ENCODE measurements around the gene TRAK1.

The TRAK1 gene

DNA sequence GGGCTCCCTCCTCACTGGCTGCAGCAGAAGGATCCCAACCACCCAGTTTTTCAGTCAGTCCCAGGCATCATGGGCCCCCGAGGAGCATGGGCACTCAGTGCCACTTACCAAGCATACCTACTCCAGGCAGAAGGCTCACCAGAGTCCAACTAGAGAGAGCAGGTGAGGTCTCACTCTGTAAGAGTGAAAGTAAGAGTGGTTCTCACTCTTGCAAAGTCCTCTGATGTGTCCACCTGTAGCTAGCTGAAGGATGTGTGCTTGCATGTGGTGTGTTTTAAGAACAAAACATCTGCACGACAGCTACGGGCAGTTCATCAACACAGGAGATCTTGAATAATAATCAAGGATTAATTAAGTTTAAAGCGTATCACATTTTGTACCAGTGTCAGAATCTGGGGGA lies 125.1 kb downstream of the TRAK1 start:
- no peak for DNase-seq

DNA sequence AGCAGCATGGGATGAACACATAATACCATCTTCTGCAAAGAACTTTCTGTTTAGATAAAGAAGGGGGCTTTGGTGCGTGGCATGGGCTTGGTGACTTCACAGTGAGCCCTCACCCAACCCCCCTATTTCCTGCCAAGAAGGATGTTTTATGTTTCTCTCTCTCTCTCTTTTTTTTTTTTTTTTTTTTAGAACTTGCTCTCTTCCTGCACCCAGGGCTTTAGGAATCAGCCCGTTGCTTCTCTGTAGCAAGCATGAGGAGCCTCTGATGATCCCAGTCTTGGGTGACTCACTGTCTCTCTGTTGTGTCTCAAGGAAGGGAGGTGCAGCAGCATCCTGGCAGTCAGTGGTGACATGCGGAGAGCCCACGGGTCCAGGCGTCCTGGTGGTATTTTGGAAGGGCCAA lies 125.8 kb downstream of the TRAK1 start:
- DNase-seq = peak; percentile 73

DNA sequence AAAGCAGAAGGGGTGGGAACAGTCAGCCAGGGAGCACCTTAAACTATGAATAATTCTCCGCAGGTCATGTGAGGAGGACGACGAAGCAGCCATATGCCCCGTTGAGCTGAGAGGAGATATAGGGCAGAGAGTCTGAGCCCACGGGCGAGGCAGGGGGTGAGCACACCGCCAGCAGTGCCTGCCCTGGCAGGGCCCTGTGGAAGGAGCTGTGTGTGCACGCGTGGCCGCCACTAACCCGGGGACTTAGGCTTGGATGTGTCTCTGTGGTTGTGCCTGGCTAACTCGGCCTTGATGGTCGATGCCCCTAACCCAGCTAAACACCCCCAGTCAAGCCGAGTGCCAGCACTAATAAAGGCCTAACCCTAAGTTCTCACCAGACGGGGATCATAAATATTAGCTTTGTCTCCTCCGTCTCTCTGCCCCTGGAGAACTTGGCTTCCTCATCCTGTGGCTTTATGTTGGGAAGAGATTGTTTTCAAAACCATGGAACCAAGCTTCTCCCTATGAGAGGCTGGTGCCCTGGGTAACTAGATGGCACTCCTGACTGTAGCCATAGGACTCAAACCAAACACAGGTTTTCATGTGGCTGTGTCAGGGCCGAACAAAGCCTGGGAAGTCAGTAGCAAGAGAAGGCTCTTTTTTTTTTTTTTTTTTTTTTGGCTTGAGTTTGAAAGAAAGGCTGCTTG lies 129.4 kb downstream of the TRAK1 start:
- DNase-seq = no peak

DNA sequence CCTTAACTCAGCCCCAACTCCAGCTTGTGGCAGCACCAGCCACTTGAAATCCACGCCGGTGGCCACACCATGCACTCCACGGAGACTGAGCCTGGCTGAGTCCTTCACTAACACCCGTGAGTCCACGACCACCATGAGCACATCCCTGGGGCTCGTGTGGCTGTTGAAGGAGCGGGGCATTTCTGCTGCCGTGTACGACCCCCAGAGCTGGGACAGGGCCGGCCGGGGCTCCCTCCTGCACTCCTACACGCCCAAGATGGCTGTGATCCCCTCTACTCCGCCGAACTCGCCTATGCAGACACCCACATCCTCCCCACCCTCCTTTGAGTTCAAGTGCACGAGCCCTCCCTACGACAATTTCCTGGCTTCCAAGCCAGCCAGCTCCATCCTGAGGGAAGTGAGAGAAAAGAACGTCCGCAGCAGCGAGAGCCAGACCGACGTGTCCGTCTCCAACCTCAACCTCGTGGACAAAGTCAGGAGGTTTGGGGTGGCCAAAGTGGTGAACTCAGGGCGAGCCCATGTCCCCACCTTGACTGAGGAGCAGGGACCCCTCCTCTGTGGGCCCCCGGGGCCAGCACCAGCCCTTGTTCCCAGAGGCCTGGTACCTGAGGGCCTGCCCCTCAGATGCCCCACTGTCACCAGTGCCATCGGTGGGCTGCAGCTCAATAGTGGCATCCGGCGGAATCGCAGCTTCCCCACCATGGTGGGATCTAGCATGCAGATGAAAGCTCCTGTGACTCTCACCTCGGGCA lies 132.0 kb downstream of the TRAK1 start:
- DNase-seq = no peak

DNA sequence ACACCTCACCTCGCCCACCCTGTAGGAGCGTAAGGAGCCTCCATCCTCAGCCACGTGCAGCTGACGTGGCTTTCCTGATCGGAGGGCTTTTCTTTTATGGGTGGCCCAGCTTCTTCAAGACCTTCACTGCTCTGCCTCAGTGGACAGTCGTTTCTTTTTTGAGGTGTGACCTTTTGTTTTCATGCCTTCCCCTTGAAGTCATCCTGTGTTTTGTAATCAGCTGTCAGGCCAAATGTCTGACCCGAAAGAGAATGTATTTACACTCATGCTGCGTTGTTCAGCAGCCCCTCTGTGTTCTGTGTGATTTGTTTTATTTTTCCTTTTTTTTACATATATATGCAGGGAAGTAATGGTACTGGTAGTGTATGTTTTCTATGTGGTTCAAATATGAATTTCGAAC lies 133.0 kb downstream of the TRAK1 start:
- no peak for DNase-seq

DNA sequence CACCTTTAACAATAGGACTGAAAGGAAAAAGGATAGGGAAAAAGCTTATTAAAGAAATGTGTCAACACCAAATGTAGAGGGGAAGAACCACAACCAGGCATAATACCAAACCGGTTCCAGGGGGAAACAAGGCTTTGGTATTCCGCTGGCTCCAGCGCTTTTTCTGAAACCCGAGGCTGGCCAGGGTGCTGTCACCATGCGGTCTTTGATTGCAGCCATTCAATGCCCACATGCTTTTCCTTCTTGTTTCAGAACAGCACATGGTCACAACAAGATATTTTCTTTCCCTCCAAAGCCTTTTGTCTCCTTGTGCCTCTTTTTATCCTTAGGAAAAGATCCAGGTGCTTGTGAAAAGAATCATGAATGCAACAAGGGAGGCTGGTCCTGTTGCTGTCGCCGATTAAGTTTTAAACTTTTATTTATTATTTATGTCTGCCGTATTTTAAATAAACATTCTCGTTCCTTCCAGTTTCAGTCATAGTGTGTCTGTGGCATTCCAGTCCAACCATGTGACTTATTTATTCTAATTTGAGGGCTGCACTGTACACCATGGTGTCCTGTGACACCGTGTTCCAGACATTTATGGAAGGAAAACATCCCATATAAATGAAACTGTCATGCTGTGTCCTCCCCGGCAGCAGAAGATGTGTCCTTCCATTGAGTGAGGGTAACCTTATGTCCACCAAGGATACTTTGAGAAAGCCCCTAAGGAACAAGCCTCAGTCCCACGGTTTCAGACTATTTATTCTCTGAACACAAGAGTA lies 133.7 kb downstream of the TRAK1 start:
- DNase-seq = no peak

DNA sequence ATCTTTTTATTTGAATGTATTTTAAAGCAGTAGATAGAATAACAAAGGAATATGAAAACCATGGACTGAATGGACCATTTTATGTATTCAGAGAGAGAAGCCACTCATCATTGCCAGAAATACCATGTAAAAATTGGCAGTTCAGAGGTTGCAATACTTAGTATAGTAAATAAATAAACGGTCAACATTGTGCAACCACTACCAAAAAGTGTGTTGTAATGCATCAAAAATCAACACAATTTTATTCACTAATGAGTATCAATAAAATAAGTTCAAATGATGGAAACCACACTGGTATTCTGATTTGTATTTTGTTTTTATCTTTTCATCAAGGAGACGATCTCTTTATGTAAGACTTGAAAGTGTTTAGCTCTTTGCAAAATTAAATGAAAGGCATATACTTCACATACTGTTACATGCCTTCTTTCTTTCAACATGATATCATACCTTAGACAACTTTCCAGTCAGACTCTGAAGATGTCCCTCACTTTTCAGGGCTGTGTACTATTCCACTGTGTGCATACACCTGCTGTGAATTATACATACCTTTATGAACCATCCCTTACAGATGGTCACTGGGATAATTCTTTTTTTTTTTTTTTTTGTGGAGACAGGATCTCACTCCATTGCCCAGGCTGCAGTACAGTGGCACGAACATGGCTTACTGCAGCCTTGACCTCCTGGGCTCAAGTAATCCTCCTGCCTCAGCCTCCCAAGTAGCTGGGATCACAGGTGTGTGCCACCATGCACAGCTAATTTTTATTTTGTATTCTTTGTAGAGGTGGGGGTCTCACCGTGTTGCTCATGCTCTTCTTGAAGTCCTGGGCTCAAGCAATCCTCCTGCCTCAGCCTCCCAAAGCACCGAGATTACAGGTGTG lies 134.6 kb downstream of the TRAK1 start:
- DNase-seq = no peak

DNA sequence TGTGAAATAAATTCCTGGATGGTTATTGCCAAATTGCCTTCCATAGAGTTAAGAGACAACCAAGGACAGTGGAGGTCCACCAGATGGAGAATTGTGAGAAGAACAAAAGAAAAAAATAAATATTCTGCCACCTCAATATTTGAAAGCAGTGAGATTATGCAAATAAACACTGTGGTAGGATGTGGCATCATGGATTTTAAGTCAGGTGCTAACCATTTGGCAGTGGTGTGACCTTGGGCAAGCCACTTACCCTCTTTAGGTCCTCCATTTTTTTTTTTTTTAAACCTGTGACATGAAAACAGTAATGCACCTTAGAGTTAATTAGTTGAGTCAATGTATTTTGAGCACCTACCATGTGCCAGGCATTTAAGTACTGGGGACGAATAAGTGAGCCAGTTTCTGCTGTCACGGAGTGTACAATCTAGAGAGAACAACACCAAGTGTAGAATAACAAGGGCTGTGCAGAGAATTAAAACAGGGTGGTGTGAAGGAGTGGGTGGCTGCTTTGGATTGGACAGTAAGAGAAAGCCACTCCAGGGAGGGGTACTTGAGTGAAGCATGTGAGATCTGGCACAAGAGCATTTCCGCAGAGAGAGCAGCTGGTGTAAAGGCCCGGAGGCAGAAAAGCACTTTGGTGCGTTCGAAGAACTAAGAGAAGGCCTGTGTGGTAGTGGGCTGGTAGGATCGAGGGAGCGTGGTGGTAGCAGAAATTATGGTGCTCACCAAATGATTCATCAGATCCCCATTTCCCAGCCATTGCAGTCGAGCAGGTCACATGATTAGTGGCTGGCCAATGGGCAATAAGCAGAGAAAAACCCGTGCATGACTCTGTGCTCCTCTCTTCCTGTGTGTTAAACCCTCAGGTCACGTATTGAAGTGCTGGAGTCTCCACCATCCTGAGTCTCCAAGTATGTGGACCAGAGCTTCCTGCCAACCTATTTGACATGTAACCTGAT lies 135.6 kb downstream of the TRAK1 start:
- no peak for DNase-seq

DNA sequence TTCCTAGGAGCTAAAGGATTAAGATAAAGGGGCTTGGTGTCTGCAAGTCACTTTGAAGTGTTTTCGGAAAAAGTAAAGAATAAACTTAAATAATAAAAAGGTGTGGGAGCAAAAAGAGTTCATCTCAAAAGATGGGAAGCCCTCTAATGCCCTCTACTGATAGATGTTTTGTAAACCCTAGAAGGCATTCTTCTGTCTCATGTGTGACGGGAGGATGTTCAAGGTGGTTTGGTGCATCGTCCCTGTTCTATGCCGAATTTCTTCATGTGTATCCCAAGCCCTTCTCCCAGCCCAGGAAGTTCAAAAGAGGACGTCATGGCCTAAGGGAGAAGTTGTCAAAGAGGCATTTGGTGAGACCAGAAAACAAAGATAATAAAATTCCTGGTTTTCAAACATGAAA lies 137.6 kb downstream of the TRAK1 start:
- DNase-seq = peak; percentile 25

DNA sequence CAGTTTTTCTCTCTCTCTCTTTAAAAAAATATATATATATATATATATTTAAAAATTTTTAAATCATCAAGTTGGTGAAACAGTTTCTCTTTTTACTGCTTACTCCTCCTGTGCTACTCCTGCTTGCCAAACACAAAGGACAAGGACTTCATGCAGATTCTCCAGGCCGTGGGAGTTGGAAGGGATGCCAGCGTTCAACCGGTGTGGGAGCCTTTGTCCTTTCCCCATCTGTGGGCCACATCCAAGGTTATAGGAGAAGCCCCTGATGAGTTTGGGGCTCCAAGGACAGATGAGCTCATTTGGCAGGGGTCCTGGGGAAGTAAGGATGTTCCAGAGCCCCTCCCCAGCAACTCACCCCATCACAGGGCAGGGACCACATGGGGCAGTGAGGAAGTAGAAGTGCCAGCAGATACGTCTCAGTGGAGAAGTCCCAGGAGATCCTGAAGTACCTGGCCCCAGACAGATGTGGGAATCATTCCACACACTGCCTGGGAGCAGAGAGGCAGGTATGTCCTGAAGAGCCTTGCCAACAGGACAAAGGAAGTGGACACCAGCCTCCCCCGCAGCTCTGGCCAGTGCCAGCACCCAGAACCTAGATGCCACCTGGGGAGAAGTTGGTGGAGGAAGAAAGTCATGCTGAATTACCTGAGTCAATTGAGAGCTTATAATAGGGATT lies 138.2 kb downstream of the TRAK1 start:
- DNase-seq = no peak

DNA sequence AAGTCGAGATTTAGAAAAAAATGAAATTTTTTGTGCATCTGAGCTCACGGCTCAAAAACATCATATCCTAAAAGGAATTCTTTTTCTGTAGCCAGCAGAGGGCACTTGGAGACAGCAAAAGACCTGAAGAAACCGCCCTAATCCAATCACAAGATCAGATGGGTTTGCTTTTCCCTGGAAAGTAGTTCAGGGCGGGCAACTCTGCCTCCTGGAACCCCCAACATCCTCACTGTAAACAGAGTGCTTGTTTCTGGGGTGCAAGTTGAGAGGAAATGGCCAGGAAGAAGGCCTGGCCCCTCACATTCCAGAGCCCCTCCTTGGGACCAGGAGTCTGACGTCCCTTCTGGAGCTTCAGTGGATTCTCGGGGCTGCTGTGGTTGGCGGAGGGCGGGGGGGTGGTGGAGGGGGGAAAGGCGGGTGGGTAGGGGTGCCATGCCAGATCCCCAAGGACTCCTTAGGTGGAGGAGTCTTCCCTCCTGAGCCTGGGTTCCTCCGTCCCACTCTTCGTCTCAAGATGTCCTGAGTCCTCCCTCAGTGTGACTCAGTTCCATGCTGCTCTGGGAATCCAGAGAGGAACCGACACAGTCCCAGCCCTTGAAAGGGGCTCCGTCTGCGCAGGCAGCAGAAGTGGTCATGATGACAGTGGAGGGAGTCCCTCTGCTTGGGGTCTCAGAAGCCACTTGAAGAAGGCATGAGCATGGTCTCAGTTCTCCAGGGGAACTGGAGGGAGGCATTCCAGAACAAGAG lies 139.0 kb downstream of the TRAK1 start:
- peak; percentile 64 for DNase-seq

DNA sequence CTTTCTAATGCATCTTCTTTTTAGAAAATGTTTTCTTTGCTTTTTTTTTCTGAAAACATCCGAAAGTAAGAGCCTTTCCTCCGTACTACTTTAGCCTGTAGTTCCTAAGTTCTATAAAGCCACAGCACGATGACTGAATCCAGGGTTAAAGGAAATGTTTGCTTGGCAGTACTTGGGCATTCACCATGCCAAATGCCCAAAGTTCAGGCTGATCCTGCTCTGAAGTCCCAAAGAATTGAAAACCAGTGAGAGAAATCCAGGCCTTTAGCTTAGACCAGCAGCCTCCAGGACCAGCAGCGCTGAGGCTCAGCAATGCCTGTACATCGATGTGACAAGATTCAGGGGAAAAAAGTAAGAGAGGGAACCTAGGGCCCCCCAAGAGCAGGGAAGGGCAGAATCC lies 139.7 kb downstream of the TRAK1 start:
- DNase-seq = no peak

DNA sequence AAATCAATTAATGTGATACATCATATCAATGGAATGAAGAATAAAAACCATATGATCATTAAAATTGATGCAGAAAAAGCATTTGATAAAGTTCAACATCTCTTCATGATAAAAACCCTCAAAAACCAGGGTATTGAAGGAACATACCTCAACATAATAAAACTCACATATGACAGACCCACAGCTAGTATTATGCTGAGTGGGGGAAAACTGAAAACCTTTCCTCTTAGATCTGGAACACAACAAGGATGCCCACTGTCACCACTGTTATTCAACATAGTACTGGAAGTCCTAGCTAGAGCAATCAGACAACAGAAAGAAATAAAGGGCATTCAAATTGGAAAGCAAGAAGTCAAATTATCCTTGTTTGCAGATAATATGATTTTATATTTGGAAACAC lies 144.4 kb downstream of the TRAK1 start:
- DNase-seq = no peak

DNA sequence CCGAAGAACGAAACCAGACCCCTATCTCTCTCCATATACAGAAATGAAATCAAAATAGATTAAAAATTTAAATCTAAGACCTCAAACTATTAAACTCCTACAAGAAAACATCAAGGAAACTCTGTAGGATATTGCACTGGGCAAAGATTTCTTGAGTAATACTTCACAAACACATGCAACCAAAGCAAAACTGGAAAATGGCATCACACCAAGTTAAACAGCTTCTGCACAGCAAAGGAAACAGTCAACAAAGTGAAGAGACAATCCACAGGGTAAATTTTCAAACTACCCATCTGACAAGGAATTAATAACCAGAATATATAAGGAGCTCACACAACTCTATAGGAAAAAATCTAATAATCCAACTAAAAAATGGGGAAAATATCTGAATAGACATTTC lies 145.5 kb downstream of the TRAK1 start:
- no peak for DNase-seq

DNA sequence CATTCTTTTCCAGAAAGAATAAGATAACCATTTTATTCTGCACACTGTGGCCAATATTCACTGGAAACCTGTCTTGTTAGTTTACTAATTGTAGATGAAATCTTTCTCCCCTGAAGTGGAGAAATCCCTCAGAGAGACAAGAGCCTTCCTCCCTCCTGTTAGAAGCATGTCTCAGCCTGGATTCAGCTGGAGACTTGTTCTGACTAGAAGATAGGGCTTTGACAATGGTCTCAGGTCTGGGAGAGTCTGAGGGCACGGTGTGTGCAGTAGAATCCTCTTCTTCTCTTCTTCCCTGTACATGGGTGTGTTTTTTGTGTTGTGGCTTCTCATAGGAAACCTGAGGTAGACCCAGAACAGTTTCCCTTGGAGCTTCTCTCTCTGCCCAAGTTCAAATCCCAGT lies 154.9 kb downstream of the TRAK1 start:
- no peak for DNase-seq

DNA sequence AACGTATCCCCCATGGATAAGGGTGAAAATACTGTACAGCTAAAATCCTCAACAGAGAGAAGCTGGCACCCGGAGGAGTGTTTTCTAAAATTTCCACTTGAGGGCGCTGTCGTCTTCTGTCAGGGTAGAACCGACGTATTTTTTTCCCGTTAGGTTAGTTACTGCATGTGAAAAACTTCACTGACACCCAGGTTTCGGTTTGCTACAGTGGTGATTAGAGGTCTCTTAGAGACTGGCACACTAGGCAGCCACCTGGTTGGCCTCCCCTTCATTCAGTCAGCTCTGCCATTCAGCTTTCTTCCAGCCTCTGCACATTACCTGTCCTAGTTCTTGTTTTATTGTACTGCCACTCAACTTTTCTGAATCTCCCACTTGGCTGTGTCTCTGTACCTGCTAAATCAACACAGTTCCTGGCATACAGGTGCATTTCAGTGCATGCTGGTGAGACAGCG lies 156.4 kb downstream of the TRAK1 start:
- DNase-seq = peak; percentile 69

DNA sequence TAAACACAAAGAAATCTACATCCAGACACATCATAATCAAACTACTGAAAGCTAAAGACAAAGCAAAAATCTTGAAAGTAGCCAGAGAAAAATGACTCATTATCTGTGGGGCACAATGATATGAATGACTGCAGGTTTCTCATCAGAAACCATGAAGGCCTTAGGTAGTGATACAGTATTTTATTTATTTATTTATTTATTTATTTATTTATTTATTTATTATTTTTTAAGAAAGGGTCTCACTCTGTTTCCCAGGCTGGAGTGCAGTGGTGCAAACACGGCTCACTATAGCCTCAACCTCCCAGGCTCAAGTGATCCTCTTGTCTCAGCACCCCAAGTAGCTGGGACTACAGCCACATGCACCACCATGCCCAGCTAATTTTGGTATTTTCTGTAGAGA lies 159.6 kb downstream of the TRAK1 start:
- DNase-seq = no peak

DNA sequence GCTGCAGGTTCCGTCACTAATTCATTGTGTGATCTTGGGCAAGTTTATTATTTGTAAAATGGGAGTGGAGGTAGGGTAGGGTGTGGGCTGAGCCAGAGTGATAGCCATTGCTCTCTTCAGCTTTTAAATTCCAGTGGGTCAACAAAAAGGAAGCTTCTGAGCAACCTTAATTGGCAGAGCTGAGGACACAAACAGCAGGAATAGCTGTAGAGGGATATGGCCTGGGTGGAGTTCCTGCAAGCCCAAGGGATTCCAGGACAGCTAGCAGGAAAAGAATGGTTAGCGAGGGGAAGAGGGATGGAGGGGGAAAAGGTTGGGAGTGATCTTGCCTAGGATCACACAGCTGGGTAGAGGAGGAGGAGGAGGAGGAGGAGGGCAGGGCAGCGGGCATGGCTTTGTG lies 163.4 kb downstream of the TRAK1 start:
- DNase-seq = no peak

DNA sequence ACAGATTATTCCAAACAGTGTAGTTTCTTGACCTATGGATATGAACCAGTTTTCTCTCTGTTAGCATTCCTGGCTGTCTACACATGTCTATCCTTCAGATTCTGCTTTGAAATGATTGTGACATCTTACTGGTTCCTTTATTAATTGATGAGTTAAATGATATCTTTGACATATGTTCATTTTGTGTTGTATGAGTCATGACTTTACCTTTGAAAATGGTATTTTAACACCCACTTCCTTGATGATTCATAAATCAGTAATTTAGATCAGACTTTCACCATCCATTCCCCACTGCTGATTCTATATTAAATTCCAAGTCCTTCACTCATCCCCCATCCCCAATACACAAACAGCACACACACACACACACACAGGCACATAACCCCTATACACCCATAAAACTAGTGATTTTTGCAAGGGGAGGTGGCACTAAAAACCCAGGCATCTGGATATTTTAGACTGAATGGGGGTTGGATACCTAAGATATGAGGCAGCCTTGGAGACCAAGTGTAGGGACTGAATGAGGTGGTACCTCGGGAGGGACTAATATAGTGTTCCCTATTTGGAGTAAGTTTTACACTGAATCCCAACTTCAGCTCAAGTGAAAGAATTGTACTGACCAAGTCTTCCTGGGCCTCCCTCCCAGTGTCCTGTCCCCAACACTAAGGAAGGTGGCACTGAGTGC lies 165.1 kb downstream of the TRAK1 start:
- DNase-seq = peak; percentile 84

DNA sequence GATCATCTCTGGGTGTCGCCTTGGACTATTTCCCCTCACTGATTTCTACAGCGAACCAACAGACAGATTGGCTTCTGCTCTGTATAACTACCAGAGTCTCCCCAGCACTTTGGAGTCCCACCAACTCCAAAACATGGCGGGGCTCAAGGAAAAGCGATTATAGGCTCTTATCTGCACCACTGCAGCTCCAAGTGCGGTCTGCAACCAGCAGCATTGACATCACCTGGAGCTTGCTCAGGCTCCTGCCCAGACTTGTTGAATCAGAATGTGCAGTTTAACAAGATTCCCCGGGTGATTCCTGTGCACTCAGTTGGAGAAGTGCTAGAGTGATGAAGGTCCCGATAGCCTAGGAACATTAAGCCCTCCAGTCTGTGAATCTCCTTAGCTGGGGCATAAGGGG lies 165.8 kb downstream of the TRAK1 start:
- DNase-seq = no peak
